Endothelial cell of umbilical vein (primary cell): Measurements from ENCODE around the gene ARHGEF10L. TPM values are rescaled to one million over a fixed set of nuclear protein-coding genes. Genes with fewer than 3 reads are reported as not detected.
"Not testable (repeated sequence)": the region's sequence is repeated elsewhere in the genome, so short reads cannot be mapped to it uniquely, and the experiment has no call there.

Source experiments
- BruUV-seq: library from RNA; stranded (reverse); fragments of 400-500 nt; replicated peaks from 2 replicates; lab custom pipeline; 2021; lab: Mats Ljungman, UMichigan
- CTCF ChIA-PET: fragments of 300-600, 350-600 bp; sonication (Branson Sonifier 250); formaldehyde crosslinking; loops from one replicate; lab custom pipeline; 2021; ENCODE audit warnings: antibody characterized with exemption, inconsistent platforms; lab: Charles Lee
- POLR2A ChIA-PET: fragments of 300-600, 350-600 bp; sonication (Branson Sonifier 250); formaldehyde crosslinking; loops from one replicate; lab custom pipeline; 2021; ENCODE audit warnings: antibody characterized with exemption, inconsistent platforms; lab: Charles Lee
- DNase-seq: peaks from one replicate; pipeline ENCODE4 v3.0.0-alpha.2; 2011; ENCODE audit warnings: low read depth, low spot score
- FAIRE-seq: peaks from 2 replicates; lab custom pipeline; 2011; peaks lifted over from hg19 to GRCh38; lab: Jason Lieb, UNC
- H2AFZ ChIP-seq: 2 replicates; pipeline ENCODE4 v1.6.0; 2012; ENCODE audit warnings: low read depth, low read length, control low read depth, inconsistent platforms
- H3K27ac ChIP-seq: 2 replicates; pipeline ENCODE4 v1.5.1; 2011; ENCODE audit warnings: low read depth, mild to moderate bottlenecking, control low read depth, low read length, moderate library complexity; ENCODE audit not compliant: insufficient read depth
- H3K27me3 ChIP-seq, 2 experiments: 2 replicates each; pipeline versions ENCODE4 v1.6.0 to v1.6.1; 2011; ENCODE audit warnings: low read length in 2 of 2, mixed read lengths in 1 of 2; ENCODE audit not compliant: control insufficient read depth in 2 of 2, insufficient read depth in 2 of 2
- H3K36me3 ChIP-seq, 2 experiments: 2 replicates in 1 of 2; 3 replicates in 1 of 2; pipeline ENCODE4 v1.5.1; 2011; ENCODE audit warnings: low read length in 2 of 2, mild to moderate bottlenecking in 1 of 2, moderate library complexity in 1 of 2; ENCODE audit not compliant: control insufficient read depth in 2 of 2, insufficient read depth in 2 of 2; ENCODE audit errors: extremely low read depth in 1 of 2
- H3K4me1 ChIP-seq: 3 replicates; pipeline ENCODE4 v1.5.1; 2011; ENCODE audit warnings: mild to moderate bottlenecking, low read length; ENCODE audit not compliant: control insufficient read depth, insufficient read depth; ENCODE audit errors: extremely low read depth
- H3K4me2 ChIP-seq: 2 replicates; pipeline ENCODE4 v1.6.1; 2011; ENCODE audit warnings: low read length, control low read depth, mixed read lengths; ENCODE audit not compliant: insufficient read depth
- H3K4me3 ChIP-seq, 3 experiments: fragments of 200-600 bp in 1 of 3; sonication (generic), shearing (Covaris generic) in 1 of 3; replicated peaks in 1 of 3; 2 replicates each; pipeline ENCODE4 v1.5.1; 2011 to 2016; ENCODE audit warnings: control low read depth in 3 of 3, low read length in 3 of 3, mild to moderate bottlenecking in 2 of 3, inconsistent platforms in 1 of 3, low read depth in 1 of 3, moderate library complexity in 1 of 3; ENCODE audit not compliant: insufficient read depth in 1 of 3
- H3K79me2 ChIP-seq: 2 replicates; pipeline ENCODE4 v1.6.0; 2012; ENCODE audit warnings: low read length, inconsistent platforms; ENCODE audit not compliant: control insufficient read depth, insufficient read depth
- H3K9ac ChIP-seq: replicated peaks from 2 replicates; pipeline ENCODE3; 2011; ENCODE audit warnings: low read length, control low read depth; ENCODE audit not compliant: insufficient read depth; ENCODE audit errors: extremely low read depth
- H3K9me1 ChIP-seq: replicated peaks from 3 replicates; pipeline ENCODE4 v1.6.0; 2011; ENCODE audit warnings: mild to moderate bottlenecking, low read length; ENCODE audit not compliant: control insufficient read depth, insufficient read depth; ENCODE audit errors: extremely low read depth
- H3K9me3 ChIP-seq: replicated peaks from 2 replicates; pipeline ENCODE4 v1.5.1; 2012; ENCODE audit warnings: low read length, inconsistent platforms; ENCODE audit not compliant: control insufficient read depth, insufficient read depth
- H4K20me1 ChIP-seq: replicated peaks from 2 replicates; pipeline ENCODE3; 2011; ENCODE audit warnings: mild to moderate bottlenecking, low read length; ENCODE audit not compliant: control insufficient read depth, insufficient read depth; ENCODE audit errors: extremely low read depth
- EZH2 ChIP-seq: IDR thresholded peaks from 2 replicates; pipeline ENCODE4 v1.6.1; 2012; ENCODE audit warnings: borderline replicate concordance, low read depth, mild to moderate bottlenecking, moderate library complexity, low read length, inconsistent platforms; ENCODE audit not compliant: severe bottlenecking
- FOS ChIP-seq: IDR thresholded peaks from 2 replicates; pipeline ENCODE4 v1.6.1; 2011; ENCODE audit warnings: mild to moderate bottlenecking, low read length, moderate library complexity, borderline replicate concordance; ENCODE audit not compliant: insufficient read depth
- GATA2 ChIP-seq: IDR thresholded peaks from 2 replicates; pipeline ENCODE4 v1.7.0; 2011; ENCODE audit warnings: low read depth, mild to moderate bottlenecking, moderate library complexity, mixed read lengths, low read length; ENCODE audit not compliant: insufficient read length, insufficient read depth
- JUN ChIP-seq: IDR thresholded peaks from 2 replicates; pipeline ENCODE4 v1.6.1; 2011; ENCODE audit warnings: borderline replicate concordance, low read depth; ENCODE audit not compliant: insufficient read length, insufficient read depth
- MYC ChIP-seq: IDR thresholded peaks from one replicate; pipeline ENCODE4 v1.6.1; 2011; ENCODE audit warnings: mild to moderate bottlenecking, low read depth, low read length
- POLR2A ChIP-seq: IDR thresholded peaks from 2 replicates; pipeline ENCODE4 v1.6.1; 2012; ENCODE audit warnings: low read depth, mild to moderate bottlenecking, control low read depth, low read length
- POLR2AphosphoS5 ChIP-seq: IDR thresholded peaks from 2 replicates; pipeline ENCODE4 v1.6.1; 2012; ENCODE audit warnings: low read depth, mild to moderate bottlenecking, control low read depth, low read length, moderate library complexity; ENCODE audit not compliant: insufficient read depth
- dilution Hi-C: fragments of 300-500 bp; cut with MboI; formaldehyde crosslinking; loops from one replicate; pipeline ENCODE4 v1.15.0; 2019; ENCODE audit warnings: low sequenced_read_pairs; ENCODE audit not compliant: extremely low pct_ligation_motif_present
- intact Hi-C: fragments of 100-400 bp; cut with micrococcal nuclease; formaldehyde crosslinking; loops from one replicate; pipeline ENCODE4 v1.10.0; 2022
- polyA plus RNA-seq, 4 experiments: library from polyadenylated mRNA; depleted of rRNA in 3 of 4; stranded (reverse) in 3 of 4; unstranded in 1 of 4; fragments of >200 nt; gene quantifications; 2 replicates each; pipeline versions ENCODE4 v1.2.1 to v1.2.3, GENCODE V29; 2011 to 2012; ENCODE audit warnings: missing spikeins in 1 of 4
- total RNA-seq: library from RNA; stranded (reverse); gene quantifications from 2 replicates; pipeline ENCODE4 v1.2.3, GENCODE V29; 2021
- TF ChIP-seq, protein P1 (sequence below), 2 donors: IDR thresholded peaks; 1 replicate in 1 of 2; 2 replicates in 1 of 2; pipeline ENCODE4 v1.5.1; 2011; ENCODE audit warnings: low read length in 2 of 2, mild to moderate bottlenecking in 2 of 2, moderate library complexity in 2 of 2, control low read depth in 1 of 2, inconsistent platforms in 1 of 2, low read depth in 1 of 2; ENCODE audit not compliant: insufficient read depth in 1 of 2; ENCODE audit errors: extremely low read depth in 1 of 2
- TF ChIP-seq, protein P2 (sequence below): IDR thresholded peaks from 2 replicates; pipeline ENCODE4 v1.6.1; 2011; ENCODE audit not compliant: insufficient read depth, insufficient read length

The ARHGEF10L gene
- total and polyA plus RNA-seq, 2 donors (not counting 3 experiments of a cell fraction or from before 2014, with no cell fraction given) = 1.9 to 5.2 TPM

GRCh38 chr1:17627239-17628052 is 87.9 kb downstream of the ARHGEF10L start:
- DNase-seq (no peak), FAIRE-seq (no peak)
- no peaks in the 10 kb centered on the region for H3K27me3 ChIP-seq
- H3K27ac ChIP-seq = no peak overlapping the region
- no peaks in the 10 kb centered on the region for H3K9me1 ChIP-seq
- TF ChIP-seq, protein P1, sequence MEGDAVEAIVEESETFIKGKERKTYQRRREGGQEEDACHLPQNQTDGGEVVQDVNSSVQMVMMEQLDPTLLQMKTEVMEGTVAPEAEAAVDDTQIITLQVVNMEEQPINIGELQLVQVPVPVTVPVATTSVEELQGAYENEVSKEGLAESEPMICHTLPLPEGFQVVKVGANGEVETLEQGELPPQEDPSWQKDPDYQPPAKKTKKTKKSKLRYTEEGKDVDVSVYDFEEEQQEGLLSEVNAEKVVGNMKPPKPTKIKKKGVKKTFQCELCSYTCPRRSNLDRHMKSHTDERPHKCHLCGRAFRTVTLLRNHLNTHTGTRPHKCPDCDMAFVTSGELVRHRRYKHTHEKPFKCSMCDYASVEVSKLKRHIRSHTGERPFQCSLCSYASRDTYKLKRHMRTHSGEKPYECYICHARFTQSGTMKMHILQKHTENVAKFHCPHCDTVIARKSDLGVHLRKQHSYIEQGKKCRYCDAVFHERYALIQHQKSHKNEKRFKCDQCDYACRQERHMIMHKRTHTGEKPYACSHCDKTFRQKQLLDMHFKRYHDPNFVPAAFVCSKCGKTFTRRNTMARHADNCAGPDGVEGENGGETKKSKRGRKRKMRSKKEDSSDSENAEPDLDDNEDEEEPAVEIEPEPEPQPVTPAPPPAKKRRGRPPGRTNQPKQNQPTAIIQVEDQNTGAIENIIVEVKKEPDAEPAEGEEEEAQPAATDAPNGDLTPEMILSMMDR (IDR thresholded peaks at IDR 0.05; ENCODE audit: extremely low read depth in 1 of 2, insufficient read depth in 1 of 2, low read depth in 1 of 2, low read length in 2 of 2) = no peak
- TF ChIP-seq GATA2 (no peak), JUN (no peak), POLR2A (no peak), FOS (no peak), POLR2AphosphoS5 (no peak), MYC (no peak), EZH2 (no peak)
- TF ChIP-seq, protein P2, sequence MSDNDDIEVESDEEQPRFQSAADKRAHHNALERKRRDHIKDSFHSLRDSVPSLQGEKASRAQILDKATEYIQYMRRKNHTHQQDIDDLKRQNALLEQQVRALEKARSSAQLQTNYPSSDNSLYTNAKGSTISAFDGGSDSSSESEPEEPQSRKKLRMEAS = no peak
- no peak overlapping the region for H3K4me3 ChIP-seq
- dilution Hi-C loops = no loop called here
- ChIA-PET POLR2A (no interaction called here), CTCF (interaction anchor here (1.1 kb wide), 1 partner anchor 954 kb away, joined by 3 read pairs; no protein-coding TSS in a partner anchor)
- no peaks in the 10 kb centered on the region for H4K20me1 ChIP-seq
- H3K9me3 ChIP-seq = no peaks in the 10 kb centered on the region
- no peak overlapping the region for H3K4me2 ChIP-seq
- intact Hi-C loops = no loop called here
- no peak overlapping the region for H3K9ac ChIP-seq
- no peaks in the 10 kb centered on the region for H3K36me3 ChIP-seq
- H3K4me1 ChIP-seq = no peaks in the 10 kb centered on the region
- H2AFZ ChIP-seq = no peak overlapping the region
- H3K79me2 ChIP-seq = no peaks in the 10 kb centered on the region
- no TSS peak for BruUV-seq

DNA sequence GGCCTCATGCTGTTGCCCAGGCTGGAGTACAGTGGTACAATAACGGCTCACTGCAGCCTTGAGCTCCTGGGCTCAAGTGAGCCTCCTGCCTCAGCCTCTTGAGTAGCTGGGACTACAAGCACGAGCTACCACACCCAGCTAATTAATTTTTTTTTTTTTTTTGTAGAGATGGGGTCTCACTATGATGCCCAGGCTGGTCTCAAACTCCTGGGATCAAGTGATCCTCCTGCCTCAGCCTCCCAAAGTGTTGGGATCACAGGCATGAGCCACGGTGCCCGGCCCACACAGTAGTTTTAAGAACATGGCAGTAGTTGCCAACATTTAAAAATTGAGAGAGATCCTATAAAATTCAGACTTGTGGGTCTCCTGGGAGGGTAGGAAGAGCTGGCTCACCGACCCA is 89.5 kb downstream of the ARHGEF10L start:
- H3K4me2 ChIP-seq, dilution Hi-C loops, H3K4me1 ChIP-seq, DNase-seq, H3K9me1 ChIP-seq, BruUV-seq, FAIRE-seq, H3K9me3 ChIP-seq, CTCF ChIA-PET, H3K9ac ChIP-seq, H3K36me3 ChIP-seq, H3K27me3 ChIP-seq, POLR2A ChIA-PET, H3K27ac ChIP-seq, H4K20me1 ChIP-seq, H3K79me2 ChIP-seq, H2AFZ ChIP-seq, H3K4me3 ChIP-seq: not testable (repeated sequence)
- intact Hi-C loops = loop anchor here (1.0 kb wide), 1 partner anchor 135 kb away; no protein-coding TSS in a partner anchor
